NCI-H2107 (cell line): ENCODE data around the gene HOXA9.

Experiments used
- DNase-seq: peaks from one replicate; lab custom pipeline; 2025; lab: John Stamatoyannopoulos, UW

Gene HOXA9

DNA sequence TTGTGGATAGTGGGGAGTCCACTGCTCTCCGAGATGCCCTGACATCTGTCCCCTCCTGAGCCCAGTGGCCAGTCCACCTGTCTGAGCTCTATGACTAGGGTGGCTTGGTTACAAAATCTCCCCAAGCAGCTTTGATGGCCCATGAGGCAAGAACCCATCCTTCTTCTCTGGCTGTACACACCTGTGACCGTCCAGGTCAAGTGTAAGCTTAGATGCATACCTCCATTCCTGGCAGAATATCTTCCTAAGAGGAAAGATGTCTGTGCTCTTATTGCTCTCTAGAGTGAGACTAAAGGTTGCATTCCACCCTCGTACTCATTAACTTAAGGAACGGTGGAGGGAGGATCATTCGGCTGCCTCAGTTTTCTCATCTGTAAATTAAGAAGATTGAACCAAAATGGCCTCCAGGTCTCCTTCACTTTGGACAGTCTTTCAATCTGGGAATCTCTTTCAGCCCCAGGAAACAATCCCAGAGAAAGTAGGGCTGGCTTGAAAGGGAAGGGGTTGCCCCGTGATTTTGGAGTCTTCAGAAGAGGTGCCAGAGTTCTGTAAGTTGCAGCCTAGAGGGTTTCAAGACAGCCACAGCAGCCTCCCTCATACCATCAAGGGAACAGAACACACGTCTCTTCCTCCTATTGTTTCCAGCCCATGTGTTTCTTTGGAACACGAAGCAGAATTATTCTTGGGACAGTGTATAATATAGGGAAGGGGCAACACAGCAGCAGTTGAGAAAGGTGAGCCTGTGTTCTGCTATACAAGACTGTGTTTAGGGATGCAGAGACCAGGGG, 40.2 kb downstream of the HOXA9 start:
- no peak for DNase-seq

DNA sequence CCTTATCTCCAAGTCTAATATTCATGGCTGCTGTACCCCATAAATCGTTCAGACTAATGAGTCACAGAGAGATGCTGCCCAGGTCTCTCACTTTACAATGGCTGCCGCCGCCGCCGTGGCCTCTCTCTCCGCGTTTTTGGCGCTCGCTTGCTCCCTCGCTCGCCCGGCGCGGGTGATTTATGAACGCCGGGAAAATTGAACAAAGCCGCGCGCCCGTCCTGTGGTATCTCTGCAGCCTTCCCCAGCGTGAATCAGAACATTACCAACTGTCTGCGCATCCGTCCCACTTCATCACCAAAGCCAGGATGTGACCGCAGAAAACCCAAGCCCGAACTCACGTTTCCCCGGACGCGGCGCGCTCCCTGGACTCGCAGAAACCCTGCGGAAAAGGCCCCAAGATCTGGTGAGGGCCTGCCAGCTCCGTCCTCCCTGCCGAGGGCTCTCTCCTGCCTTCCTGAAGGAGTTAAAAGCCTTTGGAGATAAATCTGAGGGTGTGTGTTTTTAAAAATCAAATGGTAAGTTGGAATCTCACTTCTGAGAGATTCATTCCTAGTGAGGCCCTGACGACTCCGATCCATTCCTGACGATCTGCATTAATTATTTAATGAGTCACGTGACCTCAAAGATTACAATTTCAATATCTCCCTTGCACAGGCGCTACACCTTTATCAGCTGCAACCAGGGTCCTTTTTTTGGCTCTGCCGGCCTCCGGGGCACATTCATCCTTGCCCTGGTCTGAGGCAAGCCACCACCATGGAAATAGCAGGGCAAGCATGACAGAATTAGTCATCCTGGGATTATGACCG, 41.0 kb downstream of the HOXA9 start:
- no peak for DNase-seq

DNA sequence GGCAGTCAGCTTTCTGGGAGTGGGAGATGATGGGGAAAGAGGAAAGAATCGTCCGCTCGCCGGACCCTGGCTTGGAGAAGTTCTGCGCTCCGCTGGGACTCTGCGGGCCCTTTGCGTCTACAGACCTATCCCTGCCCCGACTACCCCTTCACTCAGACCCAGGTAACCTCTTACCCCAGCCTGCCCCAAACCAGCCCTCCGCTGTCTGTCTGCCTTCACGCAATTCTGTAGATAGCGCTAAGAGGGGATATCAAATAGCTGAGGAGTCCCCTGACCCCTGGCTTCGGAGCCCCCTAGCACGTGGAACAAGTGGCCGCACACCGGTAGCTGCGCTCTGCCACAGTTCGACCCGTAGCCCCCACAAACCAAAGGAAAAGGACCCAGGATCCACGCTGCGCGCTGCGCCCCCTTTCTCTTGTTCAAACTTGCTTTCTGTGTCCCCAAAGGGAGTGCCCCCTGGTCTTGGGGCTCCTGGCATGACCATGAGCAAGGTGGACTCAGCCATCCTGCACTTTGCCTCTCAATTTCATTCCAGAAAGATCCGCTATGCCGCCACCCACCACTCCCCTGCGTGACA, 41.8 kb downstream of the HOXA9 start:
- no peak for DNase-seq

DNA sequence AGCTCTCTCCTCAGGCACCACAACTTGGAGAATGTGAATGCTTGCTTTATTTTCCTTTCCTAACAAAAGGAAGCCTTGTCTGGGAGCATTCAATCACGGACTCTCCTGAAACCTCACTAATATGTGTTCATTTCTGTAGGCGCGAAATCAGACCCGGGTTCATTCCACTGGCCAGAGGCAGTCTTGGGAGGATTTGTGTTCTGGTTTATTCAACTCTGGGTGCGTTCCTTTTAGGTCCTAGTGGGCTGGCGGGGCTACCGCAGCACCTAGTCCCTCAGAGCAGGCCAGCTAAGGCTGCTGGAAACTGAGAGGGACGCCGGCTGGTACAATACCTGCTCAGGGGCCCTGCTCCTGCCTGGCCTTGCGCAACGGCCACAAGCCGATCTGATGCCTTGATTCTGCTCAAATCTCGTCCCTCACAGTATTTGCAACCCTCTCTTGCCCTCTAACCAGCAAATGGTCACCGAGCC, 42.3 kb downstream of the HOXA9 start:
- DNase-seq = no peak

DNA sequence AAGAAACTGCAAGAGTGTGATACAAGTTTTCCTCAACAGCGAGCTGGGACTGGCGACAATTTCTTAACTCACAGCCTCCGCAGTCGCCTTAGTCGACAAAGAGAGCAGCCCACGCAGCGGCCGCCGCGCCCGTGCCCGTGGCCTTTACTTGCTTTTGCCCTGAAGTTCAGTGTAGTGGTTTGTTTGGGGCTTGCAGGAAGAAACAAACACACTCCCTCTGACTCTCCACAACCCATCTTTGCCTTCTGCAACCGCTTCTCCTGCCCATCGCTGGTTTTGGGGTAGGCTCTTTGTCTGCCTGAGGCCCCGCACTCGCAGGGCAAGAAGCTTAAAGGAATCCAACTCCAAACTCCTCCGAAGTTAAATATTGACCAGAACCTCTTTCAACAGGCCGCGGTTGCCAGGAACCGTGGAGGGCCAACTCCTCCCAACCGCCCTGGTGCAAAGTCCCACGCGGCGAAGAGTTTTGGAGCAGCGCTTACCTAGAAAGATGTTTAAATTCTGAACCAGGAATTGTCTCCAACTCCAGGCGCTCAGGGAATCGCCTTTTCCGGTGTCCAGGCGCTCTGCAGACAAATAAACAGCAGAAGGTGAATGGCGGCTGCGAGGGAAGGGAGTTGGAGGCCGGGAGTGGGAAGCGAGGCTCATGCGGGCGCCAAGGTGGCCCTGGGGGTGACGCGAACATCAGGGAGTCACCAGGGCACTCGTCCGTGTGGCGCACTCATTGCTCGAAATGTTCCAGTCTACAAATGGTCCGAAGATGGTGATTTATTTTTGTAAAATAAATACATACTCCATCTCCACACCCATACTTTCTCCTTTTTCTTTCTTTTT, 43.0 kb downstream of the HOXA9 start:
- no peak for DNase-seq

DNA sequence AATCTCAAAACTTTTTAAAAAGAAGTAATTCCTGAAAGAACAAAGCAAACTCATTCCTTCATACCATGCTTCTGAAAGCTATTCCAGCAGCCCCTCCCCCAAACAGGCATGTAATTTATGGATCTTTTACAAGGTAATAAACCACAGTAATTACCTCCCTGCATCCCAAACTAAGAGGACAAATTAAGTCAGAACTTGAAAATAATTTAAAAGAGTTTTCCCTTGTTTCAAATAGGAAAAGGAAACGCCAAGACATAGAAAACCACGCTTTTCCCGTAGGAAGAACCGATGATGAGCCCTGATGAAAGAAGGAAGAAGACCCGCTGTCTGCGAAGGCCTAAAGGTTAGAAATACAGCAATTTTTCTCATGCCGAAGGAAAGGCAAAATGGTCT, 43.7 kb downstream of the HOXA9 start:
- DNase-seq = no peak

DNA sequence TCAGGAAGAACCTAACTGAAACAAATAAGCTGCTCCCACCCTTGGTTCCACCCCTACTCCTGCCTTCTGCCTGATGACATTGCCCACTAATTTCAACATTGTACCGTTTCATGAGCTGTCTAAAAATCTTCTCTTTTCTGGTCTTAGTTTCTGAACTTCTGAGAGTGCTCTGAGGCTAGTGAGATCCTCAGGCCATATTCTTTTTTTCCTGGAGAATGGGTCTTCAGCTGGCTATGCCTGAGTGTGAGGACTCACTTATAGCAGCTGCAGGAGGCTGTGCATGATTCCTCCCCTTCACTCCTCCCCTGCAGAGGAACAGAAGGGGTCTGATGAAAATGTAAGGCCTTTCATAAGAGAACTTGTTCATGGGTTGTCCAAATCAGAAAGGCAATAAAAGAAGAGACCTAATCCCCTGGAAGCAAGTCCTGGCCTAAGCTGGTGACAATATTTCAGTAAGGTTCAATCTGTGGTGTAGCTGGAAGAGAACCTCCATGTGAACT, 45.9 kb downstream of the HOXA9 start:
- no peak for DNase-seq

DNA sequence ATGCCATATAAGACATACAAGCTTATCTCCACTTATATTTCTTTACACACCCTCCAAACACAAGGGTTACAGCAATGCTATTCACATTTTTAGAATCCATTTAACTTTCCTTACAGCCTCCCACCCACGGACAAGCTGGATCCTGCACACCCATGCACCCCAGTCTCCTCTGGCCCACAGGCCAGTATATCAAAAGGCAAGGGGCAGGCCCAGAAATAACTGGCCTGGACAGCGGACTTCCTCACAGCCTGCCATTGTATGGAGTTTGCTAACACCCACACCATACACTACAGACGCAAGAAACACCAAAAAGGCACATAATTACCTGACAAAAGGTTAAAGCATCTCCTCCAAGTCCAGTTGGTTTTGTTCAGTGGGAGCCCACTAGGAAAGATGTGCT, 46.8 kb downstream of the HOXA9 start:
- DNase-seq = no peak

DNA sequence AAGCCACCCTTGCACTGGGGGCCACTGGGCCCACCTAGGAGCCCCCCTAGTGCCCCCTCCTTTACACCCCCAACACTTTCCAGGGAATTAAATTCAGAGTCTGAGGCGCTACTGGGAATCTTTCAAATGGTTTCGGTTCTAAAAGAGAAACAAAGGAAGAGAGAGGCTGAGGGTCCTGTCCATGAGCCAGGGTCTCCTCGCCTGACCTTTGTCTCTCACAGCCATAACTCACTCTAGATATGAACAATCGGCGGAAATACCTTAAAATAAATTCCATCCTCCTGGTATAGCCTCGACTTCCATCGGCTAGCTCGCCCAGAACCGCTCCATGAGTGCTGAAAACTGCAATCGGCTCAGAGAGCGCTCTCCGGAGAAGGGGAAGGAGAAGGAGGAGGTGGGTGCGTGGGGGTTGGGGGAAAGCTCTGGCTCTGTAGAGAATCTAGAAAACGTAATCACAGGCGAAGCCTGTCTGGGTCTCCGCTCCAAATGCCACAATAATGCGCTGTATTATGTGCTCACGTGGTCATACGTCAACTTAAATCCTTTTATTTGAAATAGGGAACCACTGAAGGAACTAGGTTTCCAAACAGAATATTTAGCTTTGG, 47.3 kb downstream of the HOXA9 start:
- DNase-seq = no peak

DNA sequence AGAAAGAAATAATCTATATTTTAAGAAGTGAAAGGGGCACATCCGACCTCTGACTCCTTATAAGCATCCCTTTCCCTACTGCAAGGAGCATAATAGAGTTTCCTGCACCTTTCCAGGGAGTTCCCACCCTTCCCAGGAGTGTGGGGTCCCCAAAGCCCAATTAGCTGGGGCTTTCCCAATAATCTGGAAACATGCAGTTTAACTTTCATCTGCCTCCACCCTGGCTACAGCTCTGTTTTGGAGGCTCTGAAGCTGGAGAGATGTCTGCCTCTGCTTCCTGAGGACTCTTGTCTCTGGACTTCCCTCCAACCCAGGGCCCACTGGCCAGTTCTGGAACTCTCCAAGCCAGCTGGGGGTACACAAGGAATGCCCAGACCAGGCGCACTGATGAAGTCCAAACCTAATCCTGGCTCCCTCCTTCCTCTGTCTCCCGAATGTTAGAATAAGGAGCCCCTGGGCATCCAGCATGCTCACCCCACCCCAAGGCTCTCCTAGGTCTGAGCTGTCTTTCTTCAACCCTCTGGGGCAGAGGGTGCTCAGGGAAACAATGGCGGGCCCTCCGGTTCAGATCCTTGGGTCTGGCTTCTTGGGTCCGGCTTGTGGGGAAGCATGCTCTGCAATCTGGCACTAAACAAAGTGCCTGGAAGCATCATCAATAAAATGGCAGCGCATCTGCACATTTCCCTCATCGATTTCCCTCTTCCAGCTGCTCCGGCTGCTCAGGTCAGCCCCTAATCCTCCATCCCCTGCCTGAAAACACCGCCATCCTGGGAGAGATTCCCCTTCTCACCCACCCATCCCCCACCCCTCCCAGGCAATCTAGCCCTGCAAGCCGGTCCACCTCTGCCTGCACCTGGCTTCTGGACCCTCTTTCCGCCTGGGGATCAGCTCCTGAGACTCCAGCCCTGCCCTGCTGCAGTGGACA, 48.1 kb downstream of the HOXA9 start:
- no peak for DNase-seq

DNA sequence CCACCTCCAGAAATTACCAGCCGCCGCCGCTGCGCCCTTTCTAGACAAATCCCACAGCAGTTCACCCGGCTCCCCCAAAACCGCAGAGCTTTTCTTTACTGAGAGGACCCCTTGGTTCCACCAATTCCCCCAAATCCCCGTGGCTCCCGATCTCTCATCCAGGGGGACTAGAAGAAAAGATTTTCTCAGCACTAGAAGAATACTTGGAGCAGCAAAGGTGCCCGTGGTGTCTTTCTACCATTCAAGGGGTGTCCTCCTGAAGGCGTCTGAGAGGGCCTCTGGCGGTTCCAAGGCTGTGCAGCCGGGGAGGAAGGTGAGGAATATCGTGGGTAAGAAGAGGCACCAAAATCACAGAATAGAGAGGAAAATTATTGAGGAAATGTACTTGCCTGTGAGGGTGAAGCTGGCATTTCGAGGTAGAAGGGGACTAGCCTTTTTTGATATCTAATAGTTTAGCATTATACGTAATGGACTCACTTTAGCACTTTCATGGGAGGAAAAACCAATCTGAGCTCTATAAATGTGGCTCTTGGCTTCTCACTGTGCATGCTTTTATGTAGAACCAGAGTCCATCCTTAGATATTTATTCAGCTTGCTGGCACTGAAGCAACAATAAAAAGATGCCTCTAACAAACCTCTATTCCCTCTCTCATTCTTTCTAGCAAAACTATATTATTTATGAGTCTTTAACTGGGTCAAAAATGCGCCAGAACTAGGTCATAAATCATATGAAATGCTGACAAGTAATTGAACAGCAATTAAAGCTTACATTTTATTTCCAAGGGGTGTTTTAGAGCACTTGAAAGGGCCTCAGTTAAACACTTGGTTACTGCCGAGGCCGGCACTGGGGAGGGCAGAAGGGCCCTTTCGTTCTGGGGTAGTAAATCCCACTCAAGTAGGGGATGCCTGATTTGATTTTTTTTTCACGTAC, 49.0 kb downstream of the HOXA9 start:
- DNase-seq = no peak

DNA sequence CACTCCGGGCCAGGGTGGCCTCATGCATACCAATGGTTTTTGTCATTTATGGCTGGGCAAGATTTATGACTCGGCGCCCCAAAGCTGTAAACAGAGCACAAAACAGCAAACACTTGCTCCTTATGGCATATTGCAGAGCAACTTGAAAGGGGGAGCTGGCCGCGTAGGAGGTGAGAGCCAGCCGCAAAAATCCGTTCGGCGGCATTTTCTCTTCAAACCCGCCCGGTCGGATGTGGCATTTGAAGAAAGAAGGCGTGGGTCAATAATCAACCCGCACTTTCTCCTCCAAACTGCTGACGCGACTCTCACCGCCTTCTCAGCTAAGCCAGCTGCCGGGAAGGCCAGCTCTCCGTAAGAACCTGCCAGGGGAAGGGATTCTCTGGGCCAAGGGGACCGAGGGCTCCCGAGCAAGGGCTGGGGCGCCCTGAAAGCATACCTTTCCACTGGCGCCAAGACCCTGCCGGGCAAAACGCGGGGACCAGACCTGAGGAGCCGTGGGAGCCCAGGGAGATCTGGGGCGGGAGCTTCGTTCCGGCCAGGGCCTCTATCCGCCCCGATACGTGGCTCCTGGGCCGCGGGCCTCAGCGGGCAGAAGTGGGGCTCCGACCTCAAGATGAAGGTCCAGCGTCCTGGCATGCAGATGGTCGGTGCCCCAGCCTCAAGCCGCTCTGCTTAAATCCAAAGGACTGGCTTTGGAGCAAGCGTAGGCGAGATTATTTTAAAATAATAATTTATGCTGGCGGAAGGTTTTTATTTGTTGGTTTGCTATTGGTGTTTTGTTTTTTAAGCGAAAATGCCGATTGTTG, 49.9 kb downstream of the HOXA9 start:
- DNase-seq = no peak

DNA sequence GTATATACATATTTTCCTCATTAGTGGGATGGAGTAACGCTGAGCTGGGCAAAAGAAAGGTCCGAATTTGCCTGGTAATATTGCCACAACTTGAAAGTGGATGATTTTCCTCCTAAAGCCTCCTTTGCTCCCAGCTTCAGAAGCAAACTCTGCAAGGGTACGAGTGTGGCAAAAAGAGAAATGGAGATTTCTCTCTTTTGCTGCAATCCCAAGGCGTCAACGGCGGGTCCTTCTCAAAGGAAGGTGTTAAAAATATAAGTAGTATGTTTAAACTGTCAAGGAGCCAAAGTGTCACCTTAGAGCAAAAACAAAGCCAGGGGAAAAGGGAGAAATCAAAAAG, 50.5 kb downstream of the HOXA9 start:
- DNase-seq = no peak

DNA sequence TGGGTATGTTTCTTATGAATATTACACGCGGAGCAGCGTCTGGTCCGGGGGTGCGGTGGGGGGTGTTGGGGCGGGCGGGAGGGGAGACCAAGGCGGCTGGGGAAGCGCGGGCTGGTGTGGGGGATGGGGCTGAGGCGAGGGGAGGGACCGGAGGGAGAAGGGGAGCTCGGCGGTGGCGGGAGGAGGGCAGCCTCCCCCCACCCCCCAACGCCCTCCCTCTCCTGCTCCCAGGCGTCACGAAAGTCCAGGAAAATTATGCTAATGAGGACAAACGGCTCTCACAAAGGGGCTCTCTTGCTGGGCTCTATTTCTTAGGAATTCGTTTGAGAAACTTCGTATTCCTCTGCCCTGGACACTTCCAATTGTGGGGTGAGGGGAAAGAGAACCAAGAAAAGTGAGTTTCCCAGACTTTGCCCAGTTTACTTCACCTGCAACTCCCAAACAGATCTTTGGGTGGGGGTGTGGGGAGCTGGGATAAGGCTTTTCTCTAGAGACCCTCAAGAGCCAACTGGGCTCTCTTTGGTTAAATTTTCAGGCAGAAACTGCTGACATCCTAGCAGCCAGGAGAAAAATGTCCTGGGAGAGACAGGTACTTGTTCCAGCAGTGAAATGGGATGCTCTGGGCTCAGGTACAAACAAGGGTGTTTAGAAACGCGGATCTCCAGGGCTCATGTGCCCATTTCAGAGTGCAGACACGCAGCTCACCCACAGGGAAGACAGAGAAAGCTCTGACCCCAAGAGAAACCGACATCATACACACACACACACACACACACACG, 51.2 kb downstream of the HOXA9 start:
- DNase-seq = no peak

DNA sequence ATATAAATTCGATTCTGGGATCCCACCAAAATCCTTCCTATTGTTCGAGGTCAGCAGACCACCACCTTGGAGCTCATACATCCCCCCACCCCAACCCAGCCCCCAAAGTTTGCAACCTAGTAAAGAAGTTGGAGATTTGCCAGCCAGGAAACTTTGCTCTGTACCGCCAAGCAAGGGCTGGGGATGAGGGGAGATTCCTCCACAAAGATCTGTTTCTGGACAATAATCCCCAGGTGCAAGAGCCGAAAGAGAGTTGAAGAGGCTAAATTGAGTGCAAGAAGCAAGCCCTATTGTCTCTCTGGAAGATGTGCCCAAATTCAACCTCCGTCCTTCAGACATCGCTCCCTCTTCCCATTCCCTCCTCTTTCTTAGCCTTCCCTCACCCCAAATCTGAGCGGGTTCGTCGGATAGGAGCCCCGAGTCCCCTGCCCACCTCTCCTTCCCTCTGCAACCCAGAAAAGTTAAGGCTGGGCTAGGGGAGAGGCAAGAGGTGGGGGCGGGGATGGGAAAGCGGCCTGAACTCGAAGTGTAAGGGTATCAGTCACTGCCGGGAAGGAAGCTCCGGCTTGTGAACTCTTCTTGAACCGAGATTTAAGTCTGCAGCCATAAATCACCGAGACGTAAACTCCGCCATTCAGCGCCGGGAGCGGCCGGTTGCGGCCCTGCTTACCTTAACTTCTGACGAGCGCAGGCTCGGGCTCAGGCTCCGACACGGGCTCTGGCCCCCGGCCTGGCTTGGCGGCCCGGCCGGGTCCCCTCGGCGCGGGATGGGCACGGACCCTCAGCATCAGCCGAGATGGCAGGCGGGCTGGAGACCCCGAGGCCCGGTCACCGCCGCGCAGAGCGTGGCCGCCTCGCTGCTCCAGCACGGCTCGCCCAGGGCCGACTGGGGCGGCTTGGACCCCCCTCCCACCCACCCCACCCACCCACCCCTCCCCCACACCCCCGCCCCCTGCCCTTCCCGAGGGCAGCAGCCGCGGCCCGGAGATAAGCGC, 52.1 kb downstream of the HOXA9 start:
- DNase-seq = no peak
